HepG2 (cell line): ENCODE data around the gene GPX2. TPM values are rescaled to one million over a fixed set of nuclear protein-coding genes. Genes with fewer than 3 reads are reported as not detected.

Source experiments
- AKAP8 ChIP-seq: sonication (generic); formaldehyde crosslinking; IDR thresholded peaks from 2 replicates; pipeline ENCODE4 v1.5.1; 2020; ENCODE audit warnings: mild to moderate bottlenecking, missing genetic modification reagents
- CBX1 ChIP-seq: IDR thresholded peaks from one replicate; pipeline ENCODE4 v1.6.1; 2016; ENCODE audit warnings: antibody characterized with exemption, low read depth
- EP300 ChIP-seq, 3 experiments: sonication (generic) in 1 of 3; formaldehyde crosslinking in 1 of 3; IDR thresholded peaks; 2 replicates each; pipeline versions ENCODE4 v1.5.1 to v1.6.1; 2011 to 2020; ENCODE audit warnings: low read depth in 2 of 3, low read length in 2 of 3, borderline replicate concordance in 1 of 3, improper control_type of control experiment in 1 of 3, mild to moderate bottlenecking in 1 of 3, missing genetic modification reagents in 1 of 3, moderate library complexity in 1 of 3
- KAT7 ChIP-seq: IDR thresholded peaks from 2 replicates; pipeline ENCODE4 v1.6.1; 2018; ENCODE audit warnings: borderline replicate concordance, missing compliant biosample characterization
- KDM2A ChIP-seq: sonication (generic); formaldehyde crosslinking; IDR thresholded peaks from 2 replicates; pipeline ENCODE4 v1.4.0; 2020; ENCODE audit warnings: low read depth, missing genetic modification reagents, borderline replicate concordance
- MED8 ChIP-seq: sonication (generic); formaldehyde crosslinking; IDR thresholded peaks from 2 replicates; pipeline ENCODE4 v1.8.1; 2023; ENCODE audit warnings: mild to moderate bottlenecking, missing genetic modification reagents; ENCODE audit not compliant: insufficient replicate concordance
- MIXL1 ChIP-seq: IDR thresholded peaks from 2 replicates; pipeline ENCODE4 v1.6.1; 2016
- NFE2L1 ChIP-seq: sonication (generic); formaldehyde crosslinking; IDR thresholded peaks from 2 replicates; pipeline ENCODE4 v1.4.0; 2020; ENCODE audit warnings: missing genetic modification reagents, mild to moderate bottlenecking, borderline replicate concordance
- NFE2L2 ChIP-seq: fragments of 150-350 bp; IDR thresholded peaks from 2 replicates; pipeline ENCODE4 v1.6.1; 2014; ENCODE audit warnings: low read length
- RAD51 ChIP-seq: fragments of 450-650 bp; IDR thresholded peaks from 2 replicates; pipeline ENCODE4 v1.6.1; 2016; ENCODE audit warnings: borderline replicate concordance
- SNAPC2 ChIP-seq: sonication (generic); formaldehyde crosslinking; IDR thresholded peaks from 2 replicates; pipeline ENCODE4 v1.8.1; 2022; ENCODE audit warnings: mild to moderate bottlenecking, missing genetic modification reagents
- SOX13 ChIP-seq, 3 experiments: fragments of 450-650 bp in 1 of 3; sonication (generic) in 1 of 3; formaldehyde crosslinking in 1 of 3; IDR thresholded peaks in 2 of 3; conservative IDR thresholded peaks in 1 of 3; 2 replicates each; pipeline versions ENCODE4 v1.5.0 to v1.6.1; 2016 to 2020; ENCODE audit warnings: antibody characterized with exemption in 1 of 3, mild to moderate bottlenecking in 1 of 3, missing compliant biosample characterization in 1 of 3, missing genetic modification reagents in 1 of 3, moderate library complexity in 1 of 3
- YEATS4 ChIP-seq: sonication (generic); formaldehyde crosslinking; IDR thresholded peaks from 2 replicates; pipeline ENCODE4 v1.4.0; 2020; ENCODE audit warnings: missing genetic modification reagents, borderline replicate concordance
- ZNF12 ChIP-seq: sonication (generic); formaldehyde crosslinking; IDR thresholded peaks from 2 replicates; pipeline ENCODE4 v1.5.0; 2020; ENCODE audit warnings: missing genetic modification reagents
- ZNF546 ChIP-seq: sonication (generic); formaldehyde crosslinking; conservative IDR thresholded peaks from 2 replicates; pipeline ENCODE4 v1.8.1; 2023; ENCODE audit warnings: mild to moderate bottlenecking, missing genetic modification reagents
- ZNF569 ChIP-seq: sonication (generic); formaldehyde crosslinking; IDR thresholded peaks from 2 replicates; pipeline ENCODE4 v1.5.0; 2020; ENCODE audit warnings: mild to moderate bottlenecking, missing genetic modification reagents, moderate library complexity, borderline replicate concordance
- ZNF614 ChIP-seq: IDR thresholded peaks from 2 replicates; pipeline ENCODE4 v1.6.1; 2018; ENCODE audit warnings: missing biosample characterization, missing genetic modification reagents, inconsistent platforms, borderline replicate concordance
- ZNF7 ChIP-seq: IDR thresholded peaks from 2 replicates; pipeline ENCODE4 v1.6.1; 2016; ENCODE audit warnings: missing biosample characterization, missing genetic modification reagents
- polyA plus RNA-seq, 8 experiments: library from polyadenylated mRNA; depleted of rRNA in 3 of 8; stranded (reverse) in 7 of 8; unstranded in 1 of 8; fragments of >200 nt; fragmentation: Illumina TruSeq in 4 of 8; extraction: Trizol in 4 of 8; gene quantifications; 2 replicates each; pipeline versions ENCODE4 v1.2.1 to v1.2.3, GENCODE V29; 2011 to 2016; ENCODE audit warnings: low read depth in 4 of 8, missing spikeins in 1 of 8, mixed read lengths in 1 of 8; ENCODE audit not compliant: insufficient read depth in 1 of 8
- total RNA-seq, 5 experiments: library from RNA; depleted of rRNA; stranded (reverse); fragments of >200 nt; fragmentation: Illumina TruSeq; extraction: Trizol; gene quantifications; 2 replicates each; pipeline ENCODE4 v1.2.3, GENCODE V29; 2016; ENCODE audit warnings: low read depth in 1 of 5
- TF ChIP-seq, protein P1 (sequence below): sonication (generic); formaldehyde crosslinking; IDR thresholded peaks from 2 replicates; pipeline ENCODE4 v1.5.1; 2020; ENCODE audit warnings: missing genetic modification reagents, mild to moderate bottlenecking, borderline replicate concordance
- TF ChIP-seq, protein P2 (sequence below): sonication (generic); formaldehyde crosslinking; IDR thresholded peaks from 2 replicates; pipeline ENCODE4 v1.8.1; 2023; ENCODE audit warnings: missing genetic modification reagents, mild to moderate bottlenecking, borderline replicate concordance
- TF ChIP-seq, protein P3 (sequence below): IDR thresholded peaks from 2 replicates; pipeline ENCODE4 v1.6.1; 2018; ENCODE audit warnings: missing genetic modification reagents, mild to moderate bottlenecking, missing compliant biosample characterization
- TF ChIP-seq, protein P4 (sequence below): IDR thresholded peaks from 2 replicates; pipeline ENCODE4 v1.6.1; 2016; ENCODE audit warnings: low read depth
- TF ChIP-seq, protein P5 (sequence below): sonication (generic); formaldehyde crosslinking; IDR thresholded peaks from 2 replicates; pipeline ENCODE4 v1.5.1; 2020; ENCODE audit warnings: missing genetic modification reagents, mild to moderate bottlenecking, borderline replicate concordance

Gene GPX2
- total and polyA plus RNA-seq, 2 of the 13 experiments (the other 11 are each of a cell fraction or from before 2014, with no cell fraction given): 526 to 674 TPM

DNA sequence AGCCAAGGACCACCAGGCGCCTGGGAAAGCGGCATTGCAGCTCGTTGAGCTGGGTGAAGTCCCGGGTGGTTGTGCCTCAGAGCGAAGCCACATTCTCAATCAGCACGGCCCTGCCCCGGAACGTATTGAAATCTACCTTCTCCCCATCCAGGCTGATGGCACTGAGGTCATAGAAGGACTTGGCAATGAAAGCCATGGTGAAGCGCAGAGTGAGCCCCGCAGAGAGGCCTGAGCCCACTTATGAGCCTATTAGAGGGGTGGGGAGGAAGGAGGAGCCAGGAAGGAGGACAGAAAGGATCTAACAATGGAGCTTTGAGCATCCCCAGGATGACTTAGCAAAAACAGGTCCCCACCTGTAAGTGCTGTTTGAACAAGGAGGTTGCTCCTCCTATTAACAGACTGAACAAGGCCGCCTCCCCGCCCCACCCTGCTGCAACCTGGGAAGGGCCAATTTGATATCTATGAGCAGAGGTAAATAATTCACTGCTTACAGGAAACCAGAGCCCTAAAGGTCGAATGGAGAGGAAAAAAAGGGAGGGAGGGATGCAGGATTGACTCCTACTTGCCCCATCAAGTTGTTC is at the start of gene GPX2 (continued):
- TF ChIP-seq KAT7 (CRISPR knock-in tag): 0 out of 2 replicates have a peak, but pooled peaks have one; percentile 29
- TF ChIP-seq, protein P1, sequence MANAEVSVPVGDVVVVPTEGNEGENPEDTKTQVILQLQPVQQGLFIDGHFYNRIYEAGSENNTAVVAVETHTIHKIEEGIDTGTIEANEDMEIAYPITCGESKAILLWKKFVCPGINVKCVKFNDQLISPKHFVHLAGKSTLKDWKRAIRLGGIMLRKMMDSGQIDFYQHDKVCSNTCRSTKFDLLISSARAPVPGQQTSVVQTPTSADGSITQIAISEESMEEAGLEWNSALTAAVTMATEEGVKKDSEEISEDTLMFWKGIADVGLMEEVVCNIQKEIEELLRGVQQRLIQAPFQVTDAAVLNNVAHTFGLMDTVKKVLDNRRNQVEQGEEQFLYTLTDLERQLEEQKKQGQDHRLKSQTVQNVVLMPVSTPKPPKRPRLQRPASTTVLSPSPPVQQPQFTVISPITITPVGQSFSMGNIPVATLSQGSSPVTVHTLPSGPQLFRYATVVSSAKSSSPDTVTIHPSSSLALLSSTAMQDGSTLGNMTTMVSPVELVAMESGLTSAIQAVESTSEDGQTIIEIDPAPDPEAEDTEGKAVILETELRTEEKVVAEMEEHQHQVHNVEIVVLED: no peak
- peak; percentile 31 for TF ChIP-seq CBX1
- TF ChIP-seq, protein P2, sequence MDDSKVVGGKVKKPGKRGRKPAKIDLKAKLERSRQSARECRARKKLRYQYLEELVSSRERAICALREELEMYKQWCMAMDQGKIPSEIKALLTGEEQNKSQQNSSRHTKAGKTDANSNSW (CRISPR knock-in tag): no peak
- TF ChIP-seq ZNF614 (CRISPR knock-in tag): peak; percentile 42; the same call in 1 of the 2 replicates
- TF ChIP-seq MIXL1 (CRISPR knock-in tag): 0 out of 2 replicates have a peak, but pooled peaks have one; percentile 44
- TF ChIP-seq NFE2L1 (CRISPR knock-in tag): peak; percentile 95; the same call in 1 of the 2 replicates
- TF ChIP-seq RAD51: no peak
- TF ChIP-seq ZNF7 (CRISPR knock-in tag): no peak
- no peak; the same call in 1 of the 2 replicates for TF ChIP-seq ZNF12 (CRISPR knock-in tag)
- TF ChIP-seq, protein P3, sequence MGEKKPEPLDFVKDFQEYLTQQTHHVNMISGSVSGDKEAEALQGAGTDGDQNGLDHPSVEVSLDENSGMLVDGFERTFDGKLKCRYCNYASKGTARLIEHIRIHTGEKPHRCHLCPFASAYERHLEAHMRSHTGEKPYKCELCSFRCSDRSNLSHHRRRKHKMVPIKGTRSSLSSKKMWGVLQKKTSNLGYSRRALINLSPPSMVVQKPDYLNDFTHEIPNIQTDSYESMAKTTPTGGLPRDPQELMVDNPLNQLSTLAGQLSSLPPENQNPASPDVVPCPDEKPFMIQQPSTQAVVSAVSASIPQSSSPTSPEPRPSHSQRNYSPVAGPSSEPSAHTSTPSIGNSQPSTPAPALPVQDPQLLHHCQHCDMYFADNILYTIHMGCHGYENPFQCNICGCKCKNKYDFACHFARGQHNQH: peak; percentile 57; the same call in 1 of the 2 replicates
- TF ChIP-seq, protein P4, sequence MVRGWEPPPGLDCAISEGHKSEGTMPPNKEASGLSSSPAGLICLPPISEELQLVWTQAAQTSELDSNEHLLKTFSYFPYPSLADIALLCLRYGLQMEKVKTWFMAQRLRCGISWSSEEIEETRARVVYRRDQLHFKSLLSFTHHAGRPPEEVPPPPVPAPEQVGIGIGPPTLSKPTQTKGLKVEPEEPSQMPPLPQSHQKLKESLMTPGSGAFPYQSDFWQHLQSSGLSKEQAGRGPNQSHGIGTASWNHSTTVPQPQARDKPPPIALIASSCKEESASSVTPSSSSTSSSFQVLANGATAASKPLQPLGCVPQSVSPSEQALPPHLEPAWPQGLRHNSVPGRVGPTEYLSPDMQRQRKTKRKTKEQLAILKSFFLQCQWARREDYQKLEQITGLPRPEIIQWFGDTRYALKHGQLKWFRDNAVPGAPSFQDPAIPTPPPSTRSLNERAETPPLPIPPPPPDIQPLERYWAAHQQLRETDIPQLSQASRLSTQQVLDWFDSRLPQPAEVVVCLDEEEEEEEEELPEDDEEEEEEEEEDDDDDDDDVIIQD (CRISPR knock-in tag): peak; percentile 41; the same call in 1 of the 2 replicates
- peak; percentile 74 for TF ChIP-seq SOX13 (IDR thresholded peaks at IDR 0.05)
- peak in 1 of 2 experiments; percentile 95; a peak in 2 of 4 replicates for TF ChIP-seq SOX13 (CRISPR knock-in tag; conservative IDR thresholded peaks at IDR 0.05 in 1 of 2, IDR thresholded peaks at IDR 0.05 in 1 of 2)
- TF ChIP-seq, protein P5, sequence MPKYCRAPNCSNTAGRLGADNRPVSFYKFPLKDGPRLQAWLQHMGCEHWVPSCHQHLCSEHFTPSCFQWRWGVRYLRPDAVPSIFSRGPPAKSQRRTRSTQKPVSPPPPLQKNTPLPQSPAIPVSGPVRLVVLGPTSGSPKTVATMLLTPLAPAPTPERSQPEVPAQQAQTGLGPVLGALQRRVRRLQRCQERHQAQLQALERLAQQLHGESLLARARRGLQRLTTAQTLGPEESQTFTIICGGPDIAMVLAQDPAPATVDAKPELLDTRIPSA: no peak
- TF ChIP-seq YEATS4 (CRISPR knock-in tag): peak; percentile 28; the same call in 1 of the 2 replicates
- TF ChIP-seq NFE2L2: peak; percentile 99
- no peak for TF ChIP-seq SNAPC2 (CRISPR knock-in tag)
- no peak for TF ChIP-seq ZNF546
- 0 out of 2 replicates have a peak, but pooled peaks have one; percentile 47 for TF ChIP-seq AKAP8 (CRISPR knock-in tag)
- peak; percentile 27 for TF ChIP-seq MED8 (CRISPR knock-in tag)
- TF ChIP-seq EP300 (IDR thresholded peaks at IDR 0.05; ENCODE audit: low read depth in 2 of 2, low read length in 2 of 2): peak in 1 of 2 experiments; percentile 91; a peak in 3 of 4 replicates
- peak; percentile 95 for TF ChIP-seq EP300 (CRISPR knock-in tag; IDR thresholded peaks at IDR 0.05; ENCODE audit: borderline replicate concordance)
- TF ChIP-seq ZNF569: no peak
- TF ChIP-seq KDM2A (CRISPR knock-in tag): 0 out of 2 replicates have a peak, but pooled peaks have one; percentile 28
